Left cardiac atrium (tissue), 4 donors: ENCODE measurements around the gene CHURC1. TPM values are rescaled to one million over a fixed set of nuclear protein-coding genes. Genes with fewer than 3 reads are reported as not detected.

Experiments used
- ATAC-seq, 2 donors: fragments of 200-7000 bp; cut with Tn5 transposase; one replicate each; pipeline ENCODE4 v1.9.1; 2020; ENCODE audit warnings: mild to moderate bottlenecking in 2 of 2, moderate library complexity in 2 of 2
- DNase-seq: peaks from one replicate; pipeline ENCODE4 v3.0.0-alpha.2; 2020
- intact Hi-C, 2 donors: fragments of 100-400 bp; cut with DNase I; formaldehyde crosslinking; loops; one replicate each; pipeline versions ENCODE4 v1.14.1 to v1.15.1; 2022 to 2023
- total RNA-seq, 2 donors: library from RNA; stranded (reverse); fragmentation: NEBNext Ultra II Directional; extraction: Animal tissue kit (Norgen Biotek cat#: 25700); gene quantifications; one replicate each; pipeline ENCODE4 v1.2.1, GENCODE V29; 2021
- donor health status: DM: no; HTN: yes; CAD: no.
- donor health status: DM: no; HTN: yes; CAD: no; lungs with severe emphysema.
- donor health status: DM: yes; HTN: yes; CAD: no.
- donor health status: Dilated cardiomyopathy.

The CHURC1 gene
- total RNA-seq, 2 donors from 2014 or later: 89.1 to 97.4 TPM

DNA sequence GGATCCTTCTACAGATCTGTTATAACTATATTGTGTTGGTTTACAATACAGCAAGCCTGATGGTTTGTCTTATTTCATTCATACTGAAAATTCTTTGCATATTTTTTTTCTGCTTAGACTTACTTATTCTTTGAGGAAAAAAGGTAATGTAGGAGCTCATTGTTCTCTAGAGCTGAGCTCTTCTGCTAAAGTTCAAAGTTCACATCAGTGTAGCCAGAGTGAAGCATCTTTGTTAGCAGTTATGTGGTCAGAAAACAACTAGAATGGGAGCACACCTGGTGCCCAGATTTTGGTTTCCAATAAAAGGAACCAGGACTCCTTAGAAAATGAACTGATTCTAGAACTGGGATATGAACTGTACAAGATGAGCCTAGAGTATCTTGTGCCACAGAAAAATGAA, 18.0 kb downstream of the CHURC1 start:
- DNase-seq: no peak
- no peak for ATAC-seq
- intact Hi-C loops: no loop called here

- ATAC-seq (no peak), DNase-seq (no peak)
- intact Hi-C loops: no loop called here
Observed at GRCh38 chr14:64934338-64934929, 20.2 kb downstream of the CHURC1 start.

DNA sequence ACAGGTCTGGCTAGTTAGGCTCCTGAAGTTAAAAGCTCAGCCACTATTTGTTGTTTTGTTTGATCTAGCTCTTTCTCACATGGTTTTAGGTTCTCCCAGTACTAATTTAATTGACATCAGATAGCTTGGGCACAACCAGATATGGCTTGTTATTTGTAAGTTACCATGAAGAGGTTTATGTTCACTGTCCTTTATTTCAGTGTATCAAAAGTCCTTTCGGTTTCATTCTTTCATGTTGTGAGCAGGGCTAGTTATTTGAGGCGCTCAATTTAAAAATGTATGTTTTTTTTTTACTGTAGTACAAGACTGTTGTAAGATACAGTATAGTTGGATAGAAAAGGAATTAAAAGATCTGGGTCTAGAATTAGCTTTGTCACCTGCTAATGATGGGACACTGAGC, 21.3 kb downstream of the CHURC1 start:
- intact Hi-C loops: no loop called here
- ATAC-seq: no peak
- no peak for DNase-seq

GRCh38 chr14:64937171-64937820, 23.0 kb downstream of the CHURC1 start:
- ATAC-seq: peak; percentile 43 to 70
- DNase-seq: no peak
- intact Hi-C loops: no loop called here

GRCh38 chr14:64937821-64938193, 23.6 kb downstream of the CHURC1 start:
- ATAC-seq: peak in 1 of 2 donors; percentile 54
- no peak for DNase-seq
- intact Hi-C loops: no loop called here

GRCh38 chr14:64938972-64939816, 24.9 kb downstream of the CHURC1 start:
- DNase-seq (no peak), ATAC-seq (no peak)
- intact Hi-C loops: no loop called here

GRCh38 chr14:64939817-64940190, 25.5 kb downstream of the CHURC1 start:
- ATAC-seq: no peak
- intact Hi-C loops: no loop called here
- DNase-seq: no peak

DNA sequence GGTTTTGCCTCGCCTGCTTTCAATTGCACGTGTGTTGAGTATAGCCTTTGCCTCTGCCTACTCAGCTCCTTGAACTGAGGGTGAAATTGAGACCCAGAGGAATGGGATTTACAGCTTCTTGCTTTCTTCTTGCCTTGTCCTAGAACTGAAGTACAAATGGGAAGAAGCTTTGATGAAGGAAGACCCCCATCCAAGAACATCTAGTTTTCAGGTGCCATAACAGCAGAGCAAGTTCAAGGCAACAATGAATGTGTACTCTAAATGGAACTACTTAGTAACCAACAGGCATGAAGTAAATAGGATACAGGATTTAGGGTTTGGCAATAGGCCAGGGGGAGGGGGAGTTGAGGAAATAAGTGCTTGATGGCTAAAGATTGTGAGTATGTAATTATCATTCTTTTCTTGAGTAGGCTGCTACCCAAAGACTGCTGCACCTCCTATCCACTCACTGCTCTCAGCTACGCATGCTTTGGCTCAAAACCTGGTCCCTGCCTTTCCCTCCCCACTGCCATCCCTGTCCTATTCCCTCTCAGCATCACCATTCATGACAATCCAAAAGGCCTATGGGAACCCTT, 26.2 kb downstream of the CHURC1 start:
- no peak for ATAC-seq
- intact Hi-C loops: no loop called here

GRCh38 chr14:64942531-64943111, 28.4 kb downstream of the CHURC1 start, which contains the start of gene GPX2:
Gene GPX2, minus strand, starts transcription at chr14:64942745. Its CDS starts 19 bp downstream, at chr14:64942726.
- intact Hi-C loops: no loop called here
- ATAC-seq (no peak), DNase-seq (no peak)

More for the DNA sequence above, 26.2 kb downstream of the CHURC1 start:
- no peak for DNase-seq

- intact Hi-C loops: no loop called here
- DNase-seq (no peak), ATAC-seq (no peak)
Observed at GRCh38 chr14:64943556-64943955, 29.3 kb downstream of the CHURC1 start.

DNA sequence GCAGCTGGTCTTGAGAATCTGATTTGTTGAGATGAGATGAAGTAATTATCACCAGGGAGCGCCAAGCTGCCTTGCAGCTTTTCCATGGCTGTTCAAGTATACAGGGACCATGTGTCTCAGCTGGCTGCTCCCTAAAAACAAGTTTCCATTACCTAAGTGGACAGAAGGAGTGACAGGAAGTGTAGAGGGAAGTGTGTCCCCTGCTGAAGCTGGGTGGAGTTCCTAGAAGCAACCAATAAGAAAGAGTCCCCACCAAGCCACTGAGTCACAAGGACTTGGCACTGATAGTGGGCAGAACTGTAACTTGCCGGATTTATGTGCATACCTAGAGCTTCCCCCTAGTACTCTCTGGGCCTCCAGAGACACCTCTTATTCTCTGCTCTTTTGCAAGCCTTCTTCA, 29.8 kb downstream of the CHURC1 start:
- no peak for DNase-seq
- intact Hi-C loops: no loop called here
- ATAC-seq: no peak

- intact Hi-C loops: no loop called here
- DNase-seq (no peak), ATAC-seq (no peak)
Observed at GRCh38 chr14:64944861-64945260, 30.6 kb downstream of the CHURC1 start.

DNA sequence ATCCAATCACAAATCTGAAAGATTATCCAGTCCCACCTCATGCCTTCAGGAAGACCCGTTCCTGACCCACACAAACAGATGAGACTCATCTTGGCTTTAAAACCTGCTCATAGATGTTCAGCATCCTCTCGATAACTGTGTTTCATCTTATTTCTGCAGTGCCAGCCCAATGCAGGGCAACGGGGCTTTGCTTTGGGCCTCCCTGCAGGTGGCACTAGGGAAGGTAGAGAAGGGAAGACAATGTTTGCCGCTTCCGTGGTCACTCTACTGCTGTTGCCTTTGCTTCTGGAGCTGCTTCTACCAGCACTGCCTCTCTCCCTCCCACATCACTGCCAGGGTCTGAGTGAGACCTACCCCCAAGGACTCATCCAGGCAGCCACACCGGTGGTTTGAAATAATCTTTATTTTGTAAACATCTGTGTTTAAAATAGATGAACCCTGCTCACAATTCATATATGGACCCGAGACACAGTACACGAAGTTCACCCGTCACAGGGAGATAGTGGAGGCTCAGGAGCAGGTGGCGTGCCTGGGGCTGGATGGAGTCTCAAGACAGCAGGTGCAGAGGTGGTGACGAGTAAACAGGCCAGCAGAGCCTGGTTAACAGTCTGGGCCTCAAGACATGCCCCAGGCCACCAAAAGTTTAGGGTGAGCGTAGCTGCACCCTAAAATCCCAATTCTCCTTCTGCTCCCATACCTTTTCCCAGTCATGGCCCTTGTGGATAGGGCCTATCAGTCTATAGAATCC, 31.4 kb downstream of the CHURC1 start:
- DNase-seq (no peak), ATAC-seq (no peak)
- intact Hi-C loops: no loop called here

- ATAC-seq (no peak), DNase-seq (no peak)
- intact Hi-C loops: no loop called here
Observed at GRCh38 chr14:64946310-64947045, 32.2 kb downstream of the CHURC1 start.

DNA sequence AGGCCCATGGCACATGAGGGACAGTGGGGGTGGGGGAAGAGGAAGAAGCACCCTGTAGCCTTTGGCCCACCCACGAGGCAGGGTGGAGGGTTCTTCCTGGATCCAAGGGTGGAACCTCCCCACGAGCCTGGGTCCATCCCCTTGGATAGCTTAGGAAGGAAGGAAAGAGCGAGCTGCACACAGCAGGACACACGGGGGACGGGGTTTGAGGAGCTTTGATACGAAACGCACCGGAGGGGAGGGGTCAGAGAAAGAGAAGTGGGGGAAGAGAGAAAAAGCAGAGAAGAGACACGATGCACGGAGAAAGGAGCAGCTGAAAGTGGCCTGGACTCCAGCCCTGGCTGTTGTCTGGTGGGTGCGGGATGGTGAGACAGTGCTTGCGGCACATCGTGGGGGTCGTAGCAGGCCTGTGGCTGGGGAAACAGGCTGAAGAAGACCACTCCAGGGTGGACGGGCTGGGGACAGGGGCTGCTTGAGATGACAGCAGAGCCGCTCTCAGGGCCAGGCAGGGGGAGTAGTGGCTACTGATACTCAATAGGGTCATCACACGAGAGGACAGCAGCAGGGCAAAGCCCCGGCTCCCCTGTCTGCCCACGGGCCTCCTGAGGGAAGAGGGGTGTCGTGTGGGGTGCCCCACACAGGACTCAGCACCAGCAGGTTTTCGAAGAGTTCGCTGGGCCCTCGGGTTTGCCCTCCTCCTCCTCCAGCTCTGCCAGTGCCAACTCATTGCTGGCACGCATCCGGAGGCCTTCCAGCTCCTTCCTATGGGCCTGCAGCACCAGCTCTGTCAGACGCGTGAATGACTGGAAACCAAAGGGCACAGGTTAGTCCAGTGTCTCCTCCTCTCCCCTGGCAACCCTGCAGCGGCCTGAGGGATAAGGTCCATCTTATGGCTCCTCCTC, 33.7 kb downstream of the CHURC1 start:
- ATAC-seq: no peak
- intact Hi-C loops: no loop called here
- no peak for DNase-seq

- DNase-seq (no peak), ATAC-seq (peak in 1 of 2 donors; percentile 12)
- intact Hi-C loops: no loop called here
Observed at GRCh38 chr14:64948612-64949210, 34.5 kb downstream of the CHURC1 start.

DNA sequence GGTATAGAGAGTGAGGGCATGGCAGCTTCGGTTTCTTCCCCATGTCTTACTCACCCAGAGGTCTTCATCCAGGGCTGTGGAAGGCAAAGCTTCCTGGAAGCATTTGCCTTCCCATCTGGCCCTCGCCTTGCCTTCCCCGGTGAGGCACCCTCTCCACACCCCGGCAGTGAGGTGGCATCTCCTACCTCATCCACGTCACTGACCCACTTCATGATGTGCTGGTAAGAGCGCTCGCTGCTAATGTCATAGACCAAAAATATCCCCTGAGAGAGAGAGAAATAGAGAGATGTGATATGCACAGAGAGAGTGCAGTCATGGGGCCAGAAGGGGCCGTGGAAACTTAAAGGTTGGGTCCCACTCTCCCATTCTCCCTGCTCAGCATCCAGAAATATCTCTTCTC, 36.6 kb downstream of the CHURC1 start:
- intact Hi-C loops: no loop called here
- peak; percentile 69 for DNase-seq
- ATAC-seq: peak; percentile 80 to 84
